Activated naive CD4-positive, alpha-beta T cell treated with anti-CD3 and anti-CD28 coated beads, Interleukin-2, amount 50 U/mL, for 16 hours (primary cell): ENCODE measurements around the gene WNT2.

ENCODE experiments used
- DNase-seq: peaks from one replicate; pipeline ENCODE4 v3.0.0-alpha.2; 2020

Gene WNT2

DNA sequence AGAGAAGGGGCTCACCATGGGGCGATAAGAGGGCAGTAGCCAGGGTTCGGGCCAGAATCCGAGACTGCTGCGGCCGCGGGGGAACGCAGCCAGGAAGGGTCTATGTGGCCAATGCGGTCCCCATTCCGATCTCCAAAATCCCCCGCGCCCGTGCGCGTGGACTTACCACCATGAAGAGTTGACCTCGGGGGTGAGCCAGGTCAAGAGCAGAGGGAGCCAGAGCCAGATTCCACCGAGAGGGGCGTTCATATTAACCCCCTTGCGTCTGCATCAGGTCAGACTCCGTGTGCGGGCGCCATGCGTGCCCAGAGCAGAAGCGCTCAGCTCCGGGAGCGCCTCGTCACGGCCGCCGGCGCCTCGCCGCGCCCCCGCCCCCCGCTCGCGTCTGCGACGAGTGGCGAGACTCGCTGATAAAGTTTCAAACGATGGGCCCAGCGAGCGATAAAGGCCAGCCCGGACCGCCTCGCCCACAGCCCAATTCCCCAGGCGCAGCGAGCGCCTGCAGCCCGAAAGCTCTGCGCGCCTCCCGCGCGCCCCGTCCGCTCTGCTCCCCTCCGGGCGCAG lies at the start of gene WNT2:
Gene WNT2, minus strand, starts transcription at position 318 of the 564 bp plus-strand sequence. Its CDS starts 69 bp downstream, at position 249.
- DNase-seq, result no peak

DNA sequence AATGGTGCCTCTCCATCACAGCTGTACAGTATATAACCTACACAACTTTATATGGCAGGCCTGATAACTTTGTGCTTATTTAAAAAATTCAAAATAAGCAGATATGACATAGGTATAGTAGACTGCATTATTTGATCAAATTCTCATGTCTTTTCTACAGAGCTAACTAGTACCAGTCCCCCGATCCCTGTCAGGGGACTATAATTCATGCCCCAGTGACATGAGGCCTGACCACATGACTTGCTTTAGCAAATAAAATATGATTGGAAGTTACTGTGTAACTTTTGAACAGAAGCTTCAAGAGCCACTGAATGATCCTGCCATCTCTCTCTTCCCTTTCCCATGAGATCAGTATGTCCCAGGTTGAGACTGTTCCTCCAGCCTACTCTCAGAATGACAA lies 49.2 kb upstream of the WNT2 start:
- no peak for DNase-seq

DNA sequence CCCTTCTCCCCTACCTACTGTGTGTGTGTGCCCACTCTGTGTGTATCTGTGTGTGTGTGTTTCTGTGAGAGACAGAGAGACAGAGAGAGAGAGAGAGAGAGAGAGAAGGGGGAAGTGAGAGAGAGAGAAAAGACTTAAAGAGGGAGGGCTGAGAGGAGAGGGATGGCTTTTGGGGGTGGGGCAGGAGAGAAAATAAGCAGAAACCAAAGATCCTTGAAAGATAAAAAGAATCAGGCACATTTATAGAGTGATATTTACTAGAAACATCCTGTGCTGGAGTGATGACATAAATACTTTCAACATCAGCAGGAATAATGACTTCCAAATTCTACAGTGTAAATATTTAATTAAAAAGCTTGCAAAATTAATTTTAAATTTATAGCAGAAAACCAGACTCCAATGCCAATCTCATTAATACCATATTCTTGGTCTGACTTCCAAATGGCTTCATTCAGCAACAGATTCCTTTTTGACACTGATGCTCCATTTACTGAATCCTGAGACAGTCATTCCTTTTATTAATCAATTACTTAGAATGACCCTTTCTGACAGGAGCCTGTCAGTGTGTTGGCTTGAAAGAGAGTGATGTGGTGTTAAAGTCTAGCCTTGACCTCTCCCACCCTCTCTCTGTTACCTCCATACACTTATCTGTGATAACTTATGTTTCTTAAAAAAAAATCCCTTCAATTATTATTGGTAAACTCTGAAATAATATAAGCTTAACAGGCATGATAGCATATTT lies 41.7 kb upstream of the WNT2 start:
- DNase-seq, result no peak

DNA sequence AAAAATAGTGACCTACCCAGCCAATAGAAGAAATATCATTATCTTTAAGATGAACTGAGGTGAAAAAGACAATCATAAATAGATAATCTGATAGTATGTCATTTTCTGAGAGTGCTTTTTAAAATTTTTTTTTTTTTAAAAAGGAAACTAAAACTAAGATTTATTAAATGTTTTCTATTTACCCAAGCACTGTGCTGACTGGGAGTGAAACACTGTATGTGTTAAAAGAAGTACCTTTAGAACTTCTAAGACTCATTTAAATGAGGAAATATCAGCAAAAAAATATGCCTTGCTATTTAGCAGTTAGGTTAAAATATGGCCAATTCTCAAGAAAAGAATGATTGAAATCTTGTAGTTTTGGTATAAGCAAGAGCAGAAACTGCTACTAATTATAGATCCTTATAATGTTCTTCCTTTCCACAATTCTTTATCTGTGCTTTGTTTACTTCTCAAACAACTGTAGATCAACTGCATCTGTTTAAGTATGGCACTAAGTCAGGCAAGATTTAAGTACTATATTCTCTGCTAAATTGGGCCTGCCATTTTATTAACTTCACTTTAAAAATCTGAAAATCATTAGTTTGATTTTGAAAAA lies 39.5 kb upstream of the WNT2 start:
- no peak for DNase-seq

DNA sequence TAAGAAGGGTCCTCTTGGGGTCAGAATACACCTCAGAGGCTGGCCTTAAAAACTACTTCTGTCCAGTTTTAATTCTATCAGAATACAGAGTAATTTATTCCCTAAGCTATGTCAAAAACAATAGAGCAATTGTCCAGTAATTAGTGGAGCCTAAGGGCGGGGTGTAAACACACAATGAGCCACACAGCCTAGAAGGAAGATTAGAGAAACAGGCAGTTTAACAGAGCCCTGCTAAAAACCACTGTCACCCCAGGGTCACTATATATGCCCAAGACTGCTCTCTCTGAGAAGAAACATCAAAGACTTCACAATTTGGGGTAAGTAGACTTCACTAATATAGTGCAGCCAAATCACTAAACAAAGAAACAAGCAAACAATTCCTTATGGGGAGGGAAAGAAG lies 27.2 kb upstream of the WNT2 start:
- DNase-seq, result no peak

DNA sequence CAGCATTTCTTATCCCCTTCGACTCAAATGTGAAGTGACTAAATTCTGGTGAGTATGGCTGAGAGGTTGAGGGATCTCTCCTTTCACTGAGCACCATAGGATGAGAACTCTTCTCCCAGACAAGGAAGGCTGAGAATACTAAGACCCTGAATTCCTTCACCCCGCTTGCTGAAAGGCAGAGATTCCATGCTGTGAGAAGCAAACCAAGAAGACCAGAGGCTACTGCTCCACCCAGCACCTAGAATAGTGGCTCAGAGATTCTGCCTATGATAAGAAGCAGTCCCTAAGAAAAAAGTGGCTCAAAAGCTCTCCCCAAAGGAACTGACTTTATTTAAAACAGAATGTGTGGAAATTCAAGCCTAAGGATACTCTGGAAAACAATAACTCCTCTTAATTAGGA lies 26.7 kb upstream of the WNT2 start:
- DNase-seq, result no peak

DNA sequence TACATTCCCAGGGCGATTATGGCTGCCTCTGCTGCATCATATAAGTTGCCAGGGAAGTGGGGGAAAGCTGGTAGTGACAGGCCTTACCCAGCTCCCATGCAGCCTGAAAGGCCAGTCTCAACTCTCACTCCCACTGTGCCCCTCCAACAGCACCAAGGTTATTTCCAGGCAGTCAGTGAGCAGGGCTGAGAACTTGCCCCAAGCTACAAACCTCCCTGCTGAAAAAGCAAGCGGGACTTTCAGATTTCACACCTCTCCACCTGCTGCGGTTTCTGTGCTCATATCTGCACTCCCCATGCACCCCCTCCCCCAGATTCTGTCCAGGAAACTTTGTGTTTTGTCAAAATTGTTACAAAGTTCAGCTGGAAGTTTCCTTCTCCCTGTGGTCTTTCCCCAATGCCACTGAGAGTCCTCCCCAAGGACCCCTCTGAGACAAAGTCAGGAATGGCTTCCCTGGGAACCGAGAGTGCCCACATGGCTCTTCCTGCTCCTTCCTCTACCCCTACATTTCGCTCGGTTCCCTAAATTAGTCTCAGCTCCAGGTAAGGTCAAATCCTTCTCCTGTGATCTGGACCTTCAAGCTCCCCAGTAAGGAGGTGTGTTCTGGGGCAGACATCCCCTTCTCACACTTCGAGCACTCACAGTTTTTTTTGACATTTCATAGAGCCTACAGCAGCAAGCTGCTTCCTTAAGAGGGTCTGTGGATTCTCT lies 25.3 kb upstream of the WNT2 start:
- no peak for DNase-seq

DNA sequence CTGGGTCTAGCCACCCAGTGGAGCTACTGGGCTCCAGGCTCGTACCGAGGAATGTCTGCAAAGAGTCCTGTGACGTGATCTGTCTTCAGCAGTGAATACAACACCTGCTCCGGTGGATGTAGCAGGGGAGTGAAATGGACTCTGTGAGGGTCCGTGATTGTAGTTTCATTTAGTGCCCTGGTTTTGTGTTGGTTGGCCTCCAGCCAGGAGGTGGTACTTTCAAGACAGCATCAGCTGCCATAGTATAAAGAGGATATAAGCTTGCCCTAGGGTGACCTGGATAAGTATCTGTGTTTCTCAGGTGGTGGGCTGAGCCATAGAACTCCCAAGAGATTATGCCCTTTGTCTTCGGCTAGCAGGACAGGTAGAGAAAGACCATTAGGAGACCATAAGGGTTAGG lies 24.6 kb upstream of the WNT2 start:
- no peak for DNase-seq

DNA sequence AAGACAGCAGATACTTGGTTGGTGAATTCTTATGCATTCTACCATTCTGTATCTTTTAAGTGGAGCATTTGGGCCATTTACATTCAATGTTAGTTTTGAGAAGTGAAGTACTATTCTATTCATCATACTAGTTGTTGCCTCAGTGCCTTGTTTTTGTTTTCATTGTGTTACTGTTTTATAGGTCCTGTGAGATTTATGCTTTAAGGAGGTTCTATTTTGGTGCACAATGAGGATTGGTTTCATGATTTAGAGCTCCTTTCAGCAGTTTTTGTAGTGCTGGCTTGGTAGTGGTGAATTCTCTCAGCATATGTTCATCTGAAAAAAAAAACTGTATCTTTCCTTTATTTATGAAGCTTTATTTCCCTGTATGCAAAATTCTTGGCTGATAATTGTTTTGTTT lies 23.3 kb upstream of the WNT2 start:
- no peak for DNase-seq

DNA sequence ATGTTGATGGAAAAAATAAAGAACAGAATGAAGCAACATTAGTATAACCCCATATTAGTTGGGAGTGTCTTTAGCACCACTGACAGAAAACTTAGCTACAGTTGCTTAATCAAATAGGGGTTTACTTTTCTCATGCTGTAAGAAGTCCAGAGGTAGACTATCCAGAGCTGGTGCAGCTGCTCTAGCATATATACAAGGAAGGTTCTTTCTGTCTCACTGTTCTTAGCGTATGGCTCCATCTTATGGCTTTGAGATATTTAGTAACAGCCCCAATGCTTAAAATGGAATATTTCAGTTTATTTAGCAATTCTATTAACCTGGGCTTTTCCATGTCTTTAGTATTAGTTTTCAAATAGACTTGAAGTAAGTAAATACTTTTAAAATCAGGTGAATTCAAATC lies 15.2 kb upstream of the WNT2 start:
- DNase-seq, result no peak

DNA sequence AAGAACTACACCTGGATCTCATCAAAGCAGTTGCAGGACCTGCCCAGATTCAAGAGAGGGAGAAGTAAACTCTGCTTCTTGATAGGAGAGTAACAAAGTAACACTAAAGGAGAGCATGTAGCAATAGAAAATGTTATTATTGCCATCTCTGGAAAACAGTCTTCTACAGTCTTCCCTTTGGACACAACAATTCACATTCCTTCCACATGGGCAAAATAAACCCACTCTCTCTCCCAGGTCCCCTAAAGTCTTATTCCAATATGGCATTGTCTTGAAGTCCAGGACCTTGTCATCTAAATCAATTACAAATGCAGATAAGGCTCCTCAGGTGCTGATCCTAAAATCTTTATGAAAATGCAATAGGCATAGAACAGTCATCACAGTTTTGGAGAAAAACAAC lies 10.3 kb upstream of the WNT2 start:
- DNase-seq, result no peak

DNA sequence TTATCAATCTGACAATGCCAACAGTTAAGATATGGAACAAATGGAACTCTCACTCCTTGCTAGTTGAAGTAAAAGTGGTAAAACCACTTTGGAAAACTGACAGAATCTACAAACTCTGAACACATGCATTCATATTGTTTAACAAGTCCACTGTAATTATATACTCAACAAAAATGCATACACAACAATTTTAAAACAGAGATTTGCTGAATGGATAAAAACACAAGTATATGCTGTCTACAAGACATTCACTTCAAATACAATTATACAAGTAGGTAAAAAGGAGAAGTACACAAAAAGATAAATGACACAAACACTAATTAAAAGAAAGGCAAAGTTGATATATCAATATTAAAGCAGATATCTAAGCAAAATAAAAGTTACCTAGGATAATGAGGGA lies 9.2 kb upstream of the WNT2 start:
- DNase-seq, result no peak

DNA sequence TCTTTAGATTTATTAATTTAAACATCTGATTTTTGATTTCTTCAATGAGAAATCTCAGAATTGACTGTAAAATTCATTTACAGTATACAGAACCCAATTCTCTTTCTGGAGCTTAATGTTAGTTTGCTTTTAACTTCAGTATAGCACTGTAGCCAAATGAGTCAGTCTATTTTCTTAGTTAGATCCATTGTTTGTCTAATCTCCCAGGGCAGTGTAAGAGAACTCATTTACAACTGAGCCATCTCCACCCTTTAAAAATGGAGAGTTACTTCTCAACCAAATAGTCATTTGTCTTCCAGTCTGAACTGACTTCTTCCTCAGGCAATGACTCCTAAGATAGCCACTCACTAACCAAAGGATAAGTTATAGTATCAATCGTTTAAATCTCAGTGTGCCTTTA lies 3.0 kb upstream of the WNT2 start:
- DNase-seq, result no peak

DNA sequence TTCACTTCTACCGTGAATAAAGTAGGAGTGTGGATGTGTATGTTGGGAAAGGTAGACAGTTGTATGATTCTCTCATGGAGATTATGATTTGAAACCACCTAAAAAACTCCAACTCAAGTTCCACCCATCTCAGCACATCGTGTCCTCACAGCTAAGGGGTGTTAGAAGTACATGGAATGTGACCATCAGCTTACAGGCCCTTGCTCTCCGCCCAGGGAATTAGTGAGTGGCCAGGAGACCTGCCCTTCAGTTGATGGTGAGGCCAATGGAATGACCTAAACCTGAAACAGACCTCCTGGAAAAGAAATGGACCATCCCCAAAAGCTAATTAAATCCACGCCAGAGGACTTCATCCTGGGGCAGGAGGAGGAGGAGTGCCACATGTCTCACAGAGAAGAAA lies 2.1 kb upstream of the WNT2 start:
- DNase-seq, result no peak

DNA sequence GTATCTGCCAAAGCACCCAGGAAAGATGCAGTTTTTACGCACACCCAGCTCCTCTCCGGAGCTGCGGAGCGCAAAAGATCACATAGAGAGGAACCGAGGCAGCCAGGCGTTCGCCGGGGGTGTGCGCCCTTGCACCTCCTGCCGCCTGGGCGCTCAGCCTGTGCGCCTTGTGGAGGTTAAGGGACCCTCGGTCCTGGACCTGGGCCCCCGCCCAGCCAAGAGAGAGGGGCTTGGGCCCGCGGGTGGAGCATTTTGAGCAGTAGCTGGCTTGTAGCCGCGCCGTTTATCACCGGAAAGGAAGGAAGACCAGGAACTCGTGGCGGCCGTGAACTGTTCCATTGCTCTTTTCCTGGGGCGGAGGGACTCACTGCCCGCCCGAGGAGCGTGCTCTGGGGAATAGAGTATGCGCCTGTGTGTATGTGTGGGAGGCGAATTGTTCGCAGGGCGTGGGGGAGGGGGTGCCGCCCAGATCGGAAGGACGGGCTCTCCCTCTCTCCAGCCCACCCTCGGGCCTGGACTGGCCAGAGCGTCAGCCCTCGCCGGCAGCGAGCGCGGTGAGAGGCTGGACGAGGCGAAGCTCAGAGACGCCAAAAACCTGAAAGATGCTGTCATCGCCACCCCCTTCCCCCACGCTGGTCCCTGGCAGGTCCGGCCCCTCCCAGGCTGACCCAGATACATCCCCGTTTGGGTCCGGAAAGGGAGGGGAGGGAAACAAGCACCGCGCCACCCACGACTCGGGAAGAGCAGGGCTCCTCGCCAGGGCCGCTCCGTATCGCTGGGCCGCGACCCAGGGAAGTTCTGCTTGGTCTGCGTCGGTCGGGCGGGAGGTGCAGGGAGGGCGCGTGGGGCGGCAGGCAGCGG lies 1.2 kb upstream of the WNT2 start:
- DNase-seq, result no peak

DNA sequence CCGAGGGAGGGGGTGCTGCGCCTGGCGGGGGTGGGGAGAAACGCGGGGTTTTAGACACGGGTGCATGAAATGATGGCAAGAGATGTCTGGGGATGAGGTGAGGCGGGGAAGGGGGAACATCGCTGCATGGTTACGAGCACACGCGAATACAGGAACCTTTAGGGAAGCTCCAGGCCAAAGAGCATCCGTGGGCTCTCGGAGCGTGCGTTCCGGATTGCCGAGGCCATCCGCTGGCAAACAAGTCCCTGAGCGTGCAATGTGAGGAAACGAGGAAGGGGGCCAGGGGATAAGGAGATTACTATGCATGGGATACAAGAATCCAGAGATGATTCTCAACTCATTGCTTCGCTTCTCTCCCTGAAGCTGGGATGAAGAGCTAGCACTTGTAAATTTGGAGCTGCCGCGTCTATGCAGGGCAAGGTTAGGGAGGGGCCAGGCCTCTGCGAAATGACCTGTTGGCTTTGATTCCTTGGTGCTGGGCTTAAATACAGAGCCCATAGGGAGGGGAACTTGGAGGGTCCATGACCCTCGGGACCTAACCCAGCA lies 520 bp upstream of the WNT2 start:
- DNase-seq, result no peak

DNA sequence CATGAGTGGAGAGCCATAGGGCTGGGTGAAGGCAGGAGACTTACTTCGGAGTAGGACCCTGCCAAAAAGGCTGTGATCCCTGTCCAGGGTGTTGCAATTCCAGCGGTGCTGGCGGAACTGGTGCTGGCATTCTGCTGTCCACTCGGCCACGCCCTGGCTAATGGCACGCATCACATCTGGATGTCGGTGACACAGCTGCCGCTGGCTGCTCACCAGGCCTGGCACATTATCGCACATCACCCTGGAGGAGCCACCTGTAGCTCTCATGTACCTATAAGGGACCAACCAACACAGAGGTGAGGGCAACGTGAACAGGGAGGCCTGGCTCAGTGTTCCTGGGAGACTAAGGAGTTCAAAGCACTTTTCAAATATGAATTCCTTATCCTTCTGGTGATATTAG lies 2.3 kb downstream of the WNT2 start:
- no peak for DNase-seq

DNA sequence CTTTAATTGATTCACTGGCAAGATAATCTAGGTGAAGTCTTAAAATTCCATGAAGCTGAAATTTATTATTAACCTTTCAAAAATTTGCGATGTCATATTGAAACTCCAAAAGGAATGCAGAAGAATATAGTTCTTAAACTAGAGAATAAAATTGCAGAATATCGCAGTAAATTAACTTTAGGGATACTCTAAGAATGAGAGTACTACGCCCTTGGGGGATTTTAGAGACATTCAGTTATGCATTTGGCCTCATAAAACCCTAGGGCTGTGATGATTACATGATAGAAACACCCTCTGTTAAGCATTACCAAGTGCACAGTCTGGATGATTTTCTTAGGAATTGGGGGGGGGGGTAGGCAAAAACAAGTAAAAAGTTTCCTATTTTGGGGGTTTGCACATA lies 3.7 kb downstream of the WNT2 start:
- DNase-seq, result no peak

DNA sequence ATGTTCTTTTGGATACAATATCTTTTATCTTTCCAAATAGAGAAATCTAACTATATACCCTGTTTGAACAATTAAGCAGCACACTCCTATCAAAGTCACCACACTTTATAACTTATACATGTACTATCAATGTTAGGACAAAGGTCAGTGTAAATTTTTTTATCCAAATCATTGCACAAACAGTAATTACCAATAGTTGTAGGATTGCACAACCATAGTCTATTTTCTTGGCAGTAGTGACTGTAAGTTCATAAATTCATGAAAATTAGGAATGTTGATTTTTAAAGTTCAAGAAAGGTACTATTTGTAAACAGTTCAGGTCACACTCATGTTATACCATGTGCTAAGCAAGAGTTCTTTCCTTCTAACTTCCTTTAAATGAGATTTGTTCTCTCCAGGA lies 9.3 kb downstream of the WNT2 start:
- no peak for DNase-seq

DNA sequence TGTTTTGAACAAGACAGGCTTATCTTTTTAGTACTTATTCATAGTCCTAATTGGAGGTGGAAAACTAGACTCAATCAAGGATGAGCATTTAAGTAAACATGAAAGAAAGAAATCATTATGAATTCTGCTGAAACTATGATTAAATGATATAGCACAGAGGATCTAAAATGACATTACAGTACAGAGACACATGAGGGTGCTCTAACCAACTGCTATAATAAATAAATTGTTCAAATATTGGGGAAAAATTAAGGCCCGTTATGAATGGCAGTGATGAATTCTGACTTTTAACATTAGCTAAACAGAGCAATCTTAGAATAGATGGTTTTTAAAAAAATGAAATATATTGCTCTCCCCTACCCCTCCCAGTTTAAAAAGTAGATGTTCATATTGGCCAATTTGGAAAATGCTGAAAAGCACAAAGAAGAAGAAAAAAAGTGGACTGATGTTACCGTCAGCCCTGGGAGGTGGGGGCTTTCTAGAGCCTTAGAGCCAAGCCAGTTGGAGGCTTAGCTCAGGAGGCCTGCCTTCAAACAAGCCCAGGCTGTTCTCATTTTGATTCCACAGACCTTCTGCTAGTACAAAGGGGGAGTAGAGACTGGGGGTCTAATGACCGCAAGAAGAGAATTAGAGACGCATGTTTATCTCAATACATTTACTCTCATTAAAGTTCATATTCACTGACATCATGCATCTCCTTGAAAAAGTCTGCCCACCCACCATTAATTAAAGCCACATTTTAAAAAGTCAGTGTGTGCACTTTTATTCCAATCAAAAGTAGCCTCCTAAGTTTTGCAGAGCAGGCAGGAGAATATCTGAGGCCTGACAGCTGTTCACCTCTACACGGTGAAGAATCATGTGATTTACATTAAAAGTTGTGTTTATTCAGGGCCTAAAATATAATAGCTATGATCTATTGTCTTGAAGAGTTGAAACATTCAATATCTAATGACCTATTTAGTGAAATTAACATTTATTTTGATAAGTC lies 10.0 kb downstream of the WNT2 start:
- no peak for DNase-seq

DNA sequence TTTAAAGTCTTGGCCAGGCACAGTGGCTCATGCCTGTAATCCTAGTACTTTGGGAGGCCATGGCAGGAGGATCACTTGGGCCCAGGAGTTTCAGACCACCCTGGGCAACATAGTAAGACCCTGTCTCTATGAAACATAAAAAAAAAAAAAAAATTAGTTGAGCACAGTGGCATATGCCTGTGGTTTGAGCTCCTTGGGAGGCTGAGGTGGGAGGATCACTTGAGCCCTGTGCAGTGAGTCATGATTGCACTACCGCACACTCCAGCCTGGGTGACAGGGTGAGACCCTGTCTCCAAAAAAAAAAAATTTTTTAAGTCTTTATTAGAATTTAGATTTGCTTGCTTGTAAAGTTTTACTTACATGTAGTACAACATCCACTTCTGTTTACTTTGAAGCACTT lies 14.0 kb downstream of the WNT2 start:
- DNase-seq, result no peak

DNA sequence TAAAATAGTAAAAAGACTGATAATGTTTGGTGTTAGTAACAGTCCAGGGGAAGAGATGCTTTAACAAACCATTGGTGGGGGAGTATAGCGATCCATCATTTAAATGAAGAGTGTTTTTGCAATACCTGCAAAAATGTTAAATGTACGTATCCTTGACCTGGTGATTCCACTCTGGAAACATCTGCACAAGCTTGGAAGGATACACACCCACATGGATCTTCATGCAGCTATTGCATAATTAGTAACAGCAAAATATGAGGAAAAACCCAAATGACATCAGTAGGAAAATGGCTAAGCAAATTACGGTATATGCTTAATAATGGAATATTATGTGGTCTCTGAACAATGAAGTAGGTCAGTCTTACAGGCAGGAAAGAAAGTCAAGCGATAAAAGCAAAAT lies 20.5 kb downstream of the WNT2 start:
- DNase-seq, result no peak
